ENCODE results near the gene RAC3.

RAC3 gene

DNA sequence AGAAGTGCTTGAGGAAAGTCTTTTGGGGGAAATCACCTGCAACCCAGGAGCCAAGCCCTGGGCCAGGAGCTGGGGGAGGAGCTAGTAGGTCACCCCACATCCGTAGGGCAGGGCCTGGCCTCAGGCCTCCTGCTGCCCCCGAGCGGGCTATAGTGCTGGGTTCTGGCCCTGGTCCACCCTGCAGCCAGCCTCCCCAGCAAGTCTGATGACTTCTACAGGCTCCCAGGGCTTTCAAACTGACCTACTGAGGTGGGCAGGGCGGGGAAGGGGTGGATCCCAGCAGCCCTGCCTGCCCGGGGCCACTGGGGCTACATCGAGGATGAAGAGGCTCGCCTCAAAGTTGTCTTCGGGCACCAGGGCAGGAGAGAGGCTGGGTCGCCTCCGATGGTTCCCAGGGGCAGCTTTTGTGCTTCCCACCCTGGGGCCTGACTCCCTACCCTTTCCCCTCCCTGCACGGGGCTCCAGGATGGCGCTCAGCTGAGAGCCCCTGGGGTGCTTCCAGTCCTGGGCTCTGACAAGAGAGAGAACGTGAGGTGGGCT is 13.8 kb upstream of the RAC3 start:
- no peak for DNase-seq (ENCODE audit: insufficient read length, low spot score)
- FAIRE-seq: no peak
- TF ChIP-seq, protein P1, sequence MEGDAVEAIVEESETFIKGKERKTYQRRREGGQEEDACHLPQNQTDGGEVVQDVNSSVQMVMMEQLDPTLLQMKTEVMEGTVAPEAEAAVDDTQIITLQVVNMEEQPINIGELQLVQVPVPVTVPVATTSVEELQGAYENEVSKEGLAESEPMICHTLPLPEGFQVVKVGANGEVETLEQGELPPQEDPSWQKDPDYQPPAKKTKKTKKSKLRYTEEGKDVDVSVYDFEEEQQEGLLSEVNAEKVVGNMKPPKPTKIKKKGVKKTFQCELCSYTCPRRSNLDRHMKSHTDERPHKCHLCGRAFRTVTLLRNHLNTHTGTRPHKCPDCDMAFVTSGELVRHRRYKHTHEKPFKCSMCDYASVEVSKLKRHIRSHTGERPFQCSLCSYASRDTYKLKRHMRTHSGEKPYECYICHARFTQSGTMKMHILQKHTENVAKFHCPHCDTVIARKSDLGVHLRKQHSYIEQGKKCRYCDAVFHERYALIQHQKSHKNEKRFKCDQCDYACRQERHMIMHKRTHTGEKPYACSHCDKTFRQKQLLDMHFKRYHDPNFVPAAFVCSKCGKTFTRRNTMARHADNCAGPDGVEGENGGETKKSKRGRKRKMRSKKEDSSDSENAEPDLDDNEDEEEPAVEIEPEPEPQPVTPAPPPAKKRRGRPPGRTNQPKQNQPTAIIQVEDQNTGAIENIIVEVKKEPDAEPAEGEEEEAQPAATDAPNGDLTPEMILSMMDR (IDR thresholded peaks at IDR 0.05; ENCODE audit: insufficient read depth, missing control alignments): no peak

DNA sequence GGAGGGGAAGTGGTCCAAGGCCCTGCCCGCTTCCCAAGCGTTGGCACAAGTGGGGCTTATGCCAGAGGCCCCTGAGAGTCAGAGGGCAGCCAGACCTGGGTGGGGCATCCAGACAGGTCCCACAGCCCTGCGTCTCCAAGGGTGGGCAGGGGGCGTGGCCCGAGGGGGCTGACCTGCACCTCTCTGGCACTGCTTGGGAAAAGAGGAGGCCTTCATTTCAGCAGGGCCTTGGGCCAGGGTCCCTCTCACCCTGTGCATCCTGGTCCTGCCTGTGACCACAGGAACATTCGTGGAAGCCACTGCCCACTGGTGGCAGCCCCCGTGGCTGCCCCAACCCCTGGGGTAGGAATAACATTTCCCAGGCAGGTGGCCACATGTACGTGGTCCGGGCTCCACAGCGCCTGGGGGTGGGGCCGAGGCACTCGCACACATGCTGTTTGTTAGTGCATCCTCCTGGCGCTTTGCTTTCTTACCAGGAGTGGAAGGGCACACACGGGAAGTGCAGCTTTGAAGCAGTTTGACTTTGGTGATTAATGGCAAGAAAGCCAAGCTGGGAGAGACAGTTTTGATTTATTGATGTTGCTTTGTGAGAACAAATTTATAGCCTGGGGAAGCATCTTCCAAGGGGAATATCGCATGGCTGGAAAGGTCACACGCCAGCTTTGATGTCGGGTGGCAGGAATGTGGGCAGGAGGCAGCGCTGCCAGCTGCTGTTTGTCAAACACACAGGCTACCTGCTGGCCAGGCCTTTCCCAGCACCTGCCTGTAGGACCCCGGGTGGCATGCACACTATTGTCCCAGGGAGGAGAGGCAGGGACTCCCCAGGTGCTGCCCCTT is 13.1 kb upstream of the RAC3 start:
- FAIRE-seq (no peak), DNase-seq (ENCODE audit: insufficient read length, low spot score) (no peak)
- TF ChIP-seq, protein P1 (IDR thresholded peaks at IDR 0.05; ENCODE audit: insufficient read depth, missing control alignments): no peak

DNA sequence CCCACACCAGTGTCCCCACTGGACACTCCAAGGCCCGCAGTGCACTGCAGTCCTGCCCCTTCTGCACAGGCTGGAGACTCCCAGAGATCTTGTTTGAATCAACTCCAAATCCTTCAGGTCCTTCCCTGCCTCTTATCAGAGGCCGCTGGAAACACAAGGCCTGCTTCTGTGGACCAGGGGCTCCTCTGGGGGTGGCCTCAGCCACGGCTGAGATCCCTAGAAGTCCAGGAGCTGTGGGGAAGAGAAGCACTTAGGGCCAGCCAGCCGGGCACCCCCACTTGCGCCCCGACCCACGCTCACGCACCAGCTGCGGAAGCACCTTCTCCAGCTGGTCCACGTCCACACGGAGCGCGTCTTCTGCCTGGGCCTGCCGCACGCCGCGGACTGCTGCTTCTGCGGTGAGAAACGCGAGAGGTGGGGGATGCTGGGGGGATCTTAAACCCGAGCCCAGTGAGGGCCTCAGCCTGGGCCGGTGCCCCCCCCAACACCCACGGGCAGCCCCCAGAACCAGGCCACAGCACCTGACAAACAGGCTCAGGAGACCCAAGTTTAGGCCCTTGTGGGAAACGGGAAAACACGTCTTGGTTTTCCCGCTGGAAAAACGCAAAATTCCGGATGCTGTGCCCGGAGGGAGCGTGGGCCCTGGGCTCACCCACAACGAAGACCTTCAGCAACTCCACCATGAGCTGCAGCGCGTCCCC is 12.3 kb upstream of the RAC3 start:
- FAIRE-seq: no peak
- no peak for DNase-seq (ENCODE audit: insufficient read length, low spot score)
- TF ChIP-seq, protein P1 (IDR thresholded peaks at IDR 0.05; ENCODE audit: insufficient read depth, missing control alignments): no peak

DNA sequence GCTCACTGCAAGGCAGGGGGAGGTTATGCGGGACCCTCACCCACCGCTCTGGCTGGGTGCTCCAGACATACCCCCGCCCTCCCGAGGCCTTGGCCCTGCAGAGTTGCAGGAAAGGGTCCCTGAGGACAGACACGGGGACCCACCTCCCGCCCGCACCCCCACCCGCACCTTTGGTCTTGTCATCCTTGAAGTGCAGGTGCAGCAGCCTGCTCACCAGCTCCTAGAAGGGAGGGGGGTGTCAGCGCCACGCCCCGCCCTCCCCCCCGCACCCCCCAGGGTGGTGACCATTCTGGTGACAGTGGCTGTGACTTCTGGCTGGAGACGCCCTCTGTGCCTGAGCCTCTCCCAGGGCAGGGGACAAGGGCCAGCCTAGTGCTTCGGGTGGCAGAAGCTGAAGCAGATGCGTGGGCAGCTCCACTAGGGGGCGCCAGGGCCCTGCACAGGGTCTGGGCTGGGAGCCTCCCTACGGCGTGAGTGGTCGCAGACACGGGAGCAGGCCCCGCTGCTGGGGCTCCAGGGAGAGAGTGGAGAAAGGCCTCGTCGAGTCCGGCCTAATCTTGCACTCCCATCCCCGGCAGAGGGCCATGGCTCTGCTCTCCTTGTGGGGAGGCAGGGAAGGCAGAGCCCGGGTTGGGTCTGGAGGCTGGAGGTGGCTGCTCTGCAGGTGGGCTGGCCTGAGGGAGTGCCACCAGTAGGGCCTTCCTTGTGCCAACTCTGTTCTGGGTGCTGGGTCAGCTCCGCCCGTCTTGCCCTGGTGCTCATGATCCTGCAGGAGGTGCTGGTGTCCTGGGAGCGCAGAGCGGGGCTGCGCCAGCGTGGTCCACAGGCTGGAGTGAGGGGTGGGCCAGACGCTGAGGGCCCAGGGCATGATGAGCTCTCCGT is 11.5 kb upstream of the RAC3 start:
- TF ChIP-seq, protein P1 (IDR thresholded peaks at IDR 0.05; ENCODE audit: insufficient read depth, missing control alignments): peak; percentile 82
- FAIRE-seq: no peak
- DNase-seq (ENCODE audit: insufficient read length, low spot score): peak; percentile 87

DNA sequence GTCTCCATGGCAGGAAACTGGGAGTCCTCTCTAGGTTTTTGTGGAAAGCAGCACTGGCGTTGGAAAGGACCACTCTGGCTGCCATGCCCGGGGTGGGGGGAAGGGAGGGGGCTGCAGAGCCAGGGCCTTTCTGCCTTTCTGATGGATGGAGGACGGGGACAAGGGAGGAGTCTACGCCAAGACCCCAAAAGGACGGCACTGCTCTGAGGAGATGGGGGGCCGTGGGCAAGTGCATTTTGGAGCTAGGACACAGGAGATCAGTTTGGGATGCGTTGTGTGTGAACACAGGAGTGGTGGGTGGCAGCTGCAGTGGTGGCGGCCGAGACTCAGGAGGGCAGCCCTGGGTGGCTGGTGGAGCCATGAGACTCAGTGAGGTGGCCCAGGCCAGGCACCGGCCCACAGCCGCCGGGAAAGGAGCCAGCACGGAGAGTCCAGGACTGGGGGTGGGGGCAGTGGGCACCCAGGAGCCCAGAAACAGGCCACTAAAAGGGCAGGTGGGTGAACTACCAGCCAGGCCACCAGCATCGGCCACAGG is 10.8 kb upstream of the RAC3 start:
- FAIRE-seq: no peak
- TF ChIP-seq, protein P1 (IDR thresholded peaks at IDR 0.05; ENCODE audit: insufficient read depth, missing control alignments): no peak
- DNase-seq (ENCODE audit: insufficient read length, low spot score): no peak

DNA sequence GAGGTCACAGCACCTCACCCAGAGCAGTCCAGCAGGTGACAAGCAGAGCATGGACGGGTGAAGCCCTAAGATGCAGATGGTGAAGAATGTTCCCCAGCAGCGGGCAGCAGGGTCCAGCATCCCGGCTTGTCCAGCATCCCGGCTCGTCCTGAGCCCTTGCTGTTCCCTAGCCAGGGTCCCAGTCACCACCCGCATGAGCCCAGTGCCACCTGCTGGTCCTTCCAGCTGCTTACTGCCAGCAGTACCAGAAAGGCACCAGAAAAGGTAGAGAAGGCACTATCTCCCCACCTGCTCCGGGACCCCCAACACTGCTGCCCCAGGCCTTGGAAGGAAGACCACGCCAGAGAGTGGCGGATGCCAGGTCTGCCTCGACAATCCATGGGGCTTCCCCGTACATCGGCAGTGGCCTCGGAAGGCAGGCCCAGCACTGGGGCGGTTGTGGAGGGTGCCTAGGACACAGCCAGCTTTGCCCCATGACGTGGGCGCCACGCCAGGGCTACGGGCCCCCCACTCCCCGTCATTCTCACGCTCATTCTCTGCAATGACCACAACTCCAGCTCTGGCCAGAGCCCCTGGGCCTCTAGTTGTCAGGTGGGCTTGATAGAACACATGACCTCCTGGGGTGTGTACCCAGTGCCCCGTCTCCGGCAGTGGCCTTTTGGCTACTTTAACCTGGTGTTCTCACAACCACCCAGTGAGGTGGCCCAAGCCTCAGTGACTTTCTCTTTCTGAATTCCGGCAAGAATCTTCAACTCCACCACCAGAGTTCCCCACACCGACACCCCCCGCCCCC is 10.2 kb upstream of the RAC3 start:
- TF ChIP-seq, protein P1 (IDR thresholded peaks at IDR 0.05; ENCODE audit: insufficient read depth, missing control alignments): peak; percentile 82
- DNase-seq (ENCODE audit: insufficient read length, low spot score) (no peak), FAIRE-seq (no peak)

Data from D721Med (cell line).